ENCODE results near the gene WDR33. TPM values are rescaled to one million over a fixed set of nuclear protein-coding genes. Genes with fewer than 3 reads are reported as not detected.

Gene WDR33
- total and polyA plus RNA-seq, 2 of the 4 experiments (the other 2 are of a cell fraction) = 19.6 to 41.2 TPM

- Histone ChIP-seq H4K91ac (ENCODE audit: insufficient read depth, low read depth, low read length) (no peak overlapping the region), H3K56ac (ENCODE audit: extremely low read depth, insufficient read depth, low read length) (no peak overlapping the region), H3K4ac (ENCODE audit: low read depth, low read length) (no peak overlapping the region), H3K36me3 (ENCODE audit: control insufficient read depth, insufficient read depth, low read length) (peaks cover 4% of the 10 kb centered on the region), H3K9me1 (ENCODE audit: insufficient read depth, low read length) (peaks cover 5% of the 10 kb centered on the region), H2AFZ (replicated peaks; ENCODE audit: low read length, poor library complexity) (no peak overlapping the region), H2BK20ac (ENCODE audit: low read depth, low read length) (no peak overlapping the region), H4K20me1 (ENCODE audit: insufficient read depth, low read length) (no peaks in the 10 kb centered on the region), H3K18ac (ENCODE audit: low read depth, low read length) (no peak overlapping the region), H3K4me3 (ENCODE audit: insufficient read depth, low read depth, low read length) (no peak overlapping the region), H4K5ac (ENCODE audit: low read depth, low read length) (no peak overlapping the region), H3K23ac (ENCODE audit: low read depth, low read length) (no peak overlapping the region), H3K9me3 (ENCODE audit: control insufficient read depth, insufficient read depth, low read length) (no peaks in the 10 kb centered on the region), H3K79me1 (ENCODE audit: low read depth in 1 of 2, low read length in 2 of 2) (peaks cover 13 to 21% of the 10 kb centered on the region in 2 experiments; a peak in 3 of 4 replicates), H3K27ac (ENCODE audit: insufficient read depth, low read length) (no peak overlapping the region), H3K4me2 (ENCODE audit: low read depth, low read length) (no peak overlapping the region), H2AK5ac (ENCODE audit: low read depth, low read length) (no peak overlapping the region), H2AK9ac (replicated peaks; ENCODE audit: low read depth, low read length, poor library complexity) (no peak overlapping the region), H3K27me3 (ENCODE audit: control insufficient read depth, insufficient read depth, low read length) (no peaks in the 10 kb centered on the region), H3K14ac (replicated peaks; ENCODE audit: low read depth, low read length) (no peak overlapping the region), H3K4me1 (ENCODE audit: control insufficient read depth, insufficient read depth, low read length) (peaks cover 7% of the 10 kb centered on the region; the same call in 1 of the 2 replicates), H2BK5ac (ENCODE audit: low read depth, low read length, poor library complexity, severe bottlenecking) (no peak overlapping the region), H2BK120ac (ENCODE audit: low read depth, low read length) (no peak overlapping the region), H4K8ac (ENCODE audit: low read depth in 2 of 2, low read length in 2 of 2) (no peak overlapping the region), H2BK15ac (ENCODE audit: low read depth, low read length) (no peak overlapping the region), H3K9ac (ENCODE audit: low read depth, low read length) (no peak overlapping the region)
- intact Hi-C loops (cut with micrococcal nuclease) (no loop called here), in situ Hi-C loops (cut with MboI; ENCODE audit: low sequenced_read_pairs) (no loop called here), dilution Hi-C loops (cut with HindIII; ENCODE audit: low sequenced_read_pairs, unreplicated experiment) (no loop called here)
- CTCF ChIA-PET = no interaction called here
- no TSS peak for BruUV-seq (replicated peaks)
- WGBS, 2 experiments (ENCODE audit: extremely low coverage in 2 of 2, insufficient read length in 1 of 2) = no CpG with 5 or more reads among the region's 1 CpG
- no peak for ATAC-seq (ENCODE audit: low read depth)
- POLR2A ChIA-PET (ENCODE audit: unreplicated experiment) = no interaction called here
- TF ChIP-seq MAFK (IDR thresholded peaks at IDR 0.05; ENCODE audit: low read depth, low read length) = no peak
- peak; percentile 47; the same call in 1 of the 2 replicates for TF ChIP-seq CEBPB (IDR thresholded peaks at IDR 0.05; ENCODE audit: low read depth, low read length)
- TF ChIP-seq MAZ (IDR thresholded peaks at IDR 0.05; ENCODE audit: borderline replicate concordance, low read depth, low read length) = no peak
- peak; percentile 7 for DNase-seq
Observed at GRCh38 chr2:127737892-127738291, 73.1 kb downstream of the WDR33 start.
